CD4-positive, alpha-beta T cell treated with Interleukin-15 for 4 hours (primary cell): ENCODE data around the gene BTN3A1.
A peak's percentile ranks its signal among the peaks of the same experiment; 100 is the strongest.
"Not testable (repeated sequence)": the region's sequence is repeated elsewhere in the genome, so short reads cannot be mapped to it uniquely, and the experiment has no call there.

Experiments
- DNase-seq: peaks from one replicate; pipeline ENCODE4 v3.0.0-alpha.2; 2020; ENCODE audit warnings: low spot score

Gene BTN3A1

GRCh38 chr6:26415036-26415614 is 13.1 kb downstream of the BTN3A1 start:
- no peak for DNase-seq

GRCh38 chr6:26415791-26416190 is 13.7 kb downstream of the BTN3A1 start:
- DNase-seq, result no peak

- DNase-seq, result no peak
Measured at GRCh38 chr6:26416288-26416687, 14.2 kb downstream of the BTN3A1 start.

GRCh38 chr6:26418077-26418476 is 16.0 kb downstream of the BTN3A1 start:
- not testable (repeated sequence) for DNase-seq

- not testable (repeated sequence) for DNase-seq
Measured at GRCh38 chr6:26418795-26419194, 16.7 kb downstream of the BTN3A1 start.

- peak; percentile 39 for DNase-seq
Measured at GRCh38 chr6:26420688-26421171, 18.7 kb downstream of the BTN3A1 start.

- DNase-seq, result peak; percentile 60
Measured at GRCh38 chr6:26421259-26422144, 19.4 kb downstream of the BTN3A1 start.

GRCh38 chr6:26422329-26422728 is 20.3 kb downstream of the BTN3A1 start:
- no peak for DNase-seq

GRCh38 chr6:26426691-26427450 is 24.8 kb downstream of the BTN3A1 start:
- DNase-seq, result no peak

- no peak for DNase-seq
Measured at GRCh38 chr6:26427451-26427809, 25.4 kb downstream of the BTN3A1 start.

GRCh38 chr6:26428206-26428605 is 26.1 kb downstream of the BTN3A1 start:
- no peak for DNase-seq

- DNase-seq, result no peak
Measured at GRCh38 chr6:26430787-26431186, 28.7 kb downstream of the BTN3A1 start.

GRCh38 chr6:26431258-26432172 is 29.4 kb downstream of the BTN3A1 start:
- no peak for DNase-seq

GRCh38 chr6:26432627-26433201 is 30.6 kb downstream of the BTN3A1 start:
- no peak for DNase-seq

GRCh38 chr6:26433680-26434079 is 31.6 kb downstream of the BTN3A1 start:
- not testable (repeated sequence) for DNase-seq

- no peak for DNase-seq
Measured at GRCh38 chr6:26436018-26436417, 33.9 kb downstream of the BTN3A1 start.

- no peak for DNase-seq
Measured at GRCh38 chr6:26437550-26437949, 35.5 kb downstream of the BTN3A1 start.

GRCh38 chr6:26438000-26438399 is 35.9 kb downstream of the BTN3A1 start:
- DNase-seq, result no peak

- DNase-seq, result no peak
Measured at GRCh38 chr6:26439151-26440125, 37.4 kb downstream of the BTN3A1 start.

GRCh38 chr6:26440977-26441358 is 38.9 kb downstream of the BTN3A1 start:
- no peak for DNase-seq
